Sigmoid colon (tissue), 7 donors: ENCODE data around the gene CFAP54. TPM values are rescaled to one million over a fixed set of nuclear protein-coding genes. Genes with fewer than 3 reads are reported as not detected.

ENCODE experiments used
- DNase-seq: peaks from one replicate; pipeline ENCODE4 v3.0.0-alpha.2; 2019
- H3K27ac ChIP-seq, 4 donors: fragments of 200-600 bp; sonication (generic); one replicate each; pipeline ENCODE4 v1.5.1; 2016 to 2019; ENCODE audit warnings: mild to moderate bottlenecking in 1 of 4
- H3K27me3 ChIP-seq, 3 donors: fragments of 200-600 bp; sonication (generic); one replicate each; pipeline ENCODE4 v1.5.1; 2019; ENCODE audit warnings: mild to moderate bottlenecking in 1 of 3
- H3K36me3 ChIP-seq, 4 donors: fragments of 200-600 bp; sonication (generic); one replicate each; pipeline ENCODE4 v1.5.1; 2016 to 2019
- H3K4me1 ChIP-seq, 4 donors: fragments of 200-600 bp; sonication (generic); one replicate each; pipeline ENCODE4 v1.5.1; 2017 to 2019
- H3K4me3 ChIP-seq, 4 donors: fragments of 200-600 bp; sonication (generic); one replicate each; pipeline ENCODE4 v1.5.1; 2017 to 2019; ENCODE audit warnings: mild to moderate bottlenecking in 2 of 4, moderate library complexity in 1 of 4
- H3K9me3 ChIP-seq, 4 donors: fragments of 200-600 bp in 3 of 4; sonication (generic) in 3 of 4; one replicate each; pipeline versions ENCODE4 v1.5.1 to v1.6.1; 2013 to 2019
- EP300 ChIP-seq, 4 donors: sonication (generic); formaldehyde crosslinking; IDR thresholded peaks; one replicate each; pipeline ENCODE4 v1.6.1; 2017; ENCODE audit warnings: antibody characterized with exemption in 4 of 4
- POLR2A ChIP-seq, 2 donors: fragments of 450-650 bp; IDR thresholded peaks; one replicate each; pipeline ENCODE4 v1.6.1; 2016; ENCODE audit warnings: antibody characterized with exemption in 2 of 2, mild to moderate bottlenecking in 2 of 2, moderate library complexity in 2 of 2
- POLR2AphosphoS5 ChIP-seq, 4 donors: sonication (generic); formaldehyde crosslinking; IDR thresholded peaks; one replicate each; pipeline ENCODE4 v1.6.1; 2017; ENCODE audit warnings: antibody characterized with exemption in 4 of 4
- WGBS, 2 donors: extraction: QIAGEN DNeasy Blood & Tissue Kit; methylation state at CpG; one replicate each; pipeline ENCODE4 v1.1.7; 2013; 5-methylcytosine and 5-hydroxymethylcytosine counted together
- intact Hi-C: fragments of 100-400 bp; cut with DNase I; formaldehyde crosslinking; loops from one replicate; pipeline ENCODE4 v1.15.1; 2023
- polyA plus RNA-seq, 3 donors: library from polyadenylated mRNA; stranded (reverse); fragments of 200-250 nt; gene quantifications; one replicate each; pipeline ENCODE4 v1.2.3, GENCODE V29; 2013
- total RNA-seq, 4 donors: library from RNA; depleted of rRNA; stranded (reverse); fragments of >200 nt; gene quantifications; one replicate each; pipeline ENCODE4 v1.1.0, GENCODE V29; 2016
- TF ChIP-seq, protein P1 (sequence below), 4 experiments: fragments of 450-650 bp in 3 of 4; fragments of 200-600 bp in 1 of 4; IDR thresholded peaks; one replicate each; pipeline ENCODE4 v1.5.1; 2016 to 2019; ENCODE audit warnings: antibody characterized with exemption in 4 of 4, mild to moderate bottlenecking in 3 of 4, moderate library complexity in 2 of 4
- donor health status: healthy with polysubstance abuse.
- donor health status: Bipolar disorder and iron deficiency.
- donor health status: healthy.

CFAP54 gene
- total and polyA plus RNA-seq, 7 donors: 0.07 to 10.5 (median 3.1) TPM; not detected in 2

DNA sequence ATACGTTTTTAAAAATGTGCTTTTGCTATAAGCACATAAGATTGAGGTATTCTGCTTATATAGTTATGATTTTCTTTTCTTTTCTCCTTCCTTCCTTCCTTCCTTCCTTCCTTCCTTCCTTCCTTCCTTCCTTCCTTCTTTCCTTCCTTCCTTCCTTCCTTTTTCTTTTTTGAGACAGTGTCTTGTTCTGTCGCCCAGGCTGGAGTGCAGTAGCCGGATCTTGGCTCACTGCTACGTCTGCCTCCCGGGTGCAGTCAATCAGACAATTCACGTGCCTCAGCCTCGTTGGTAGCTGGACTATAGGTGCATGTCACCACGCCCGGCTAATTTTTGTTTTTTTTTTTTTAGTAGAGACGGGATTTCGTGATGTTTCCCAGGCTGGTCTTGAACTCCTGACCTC lies 5.8 kb downstream of the CFAP54 start:
- no peak overlapping the region for H3K4me3 ChIP-seq
- H3K9me3 ChIP-seq: no peaks in the 10 kb centered on the region
- H3K27me3 ChIP-seq: no peaks in the 10 kb centered on the region
- intact Hi-C loops: no loop called here
- no peak overlapping the region for H3K27ac ChIP-seq
- TF ChIP-seq, protein P1, sequence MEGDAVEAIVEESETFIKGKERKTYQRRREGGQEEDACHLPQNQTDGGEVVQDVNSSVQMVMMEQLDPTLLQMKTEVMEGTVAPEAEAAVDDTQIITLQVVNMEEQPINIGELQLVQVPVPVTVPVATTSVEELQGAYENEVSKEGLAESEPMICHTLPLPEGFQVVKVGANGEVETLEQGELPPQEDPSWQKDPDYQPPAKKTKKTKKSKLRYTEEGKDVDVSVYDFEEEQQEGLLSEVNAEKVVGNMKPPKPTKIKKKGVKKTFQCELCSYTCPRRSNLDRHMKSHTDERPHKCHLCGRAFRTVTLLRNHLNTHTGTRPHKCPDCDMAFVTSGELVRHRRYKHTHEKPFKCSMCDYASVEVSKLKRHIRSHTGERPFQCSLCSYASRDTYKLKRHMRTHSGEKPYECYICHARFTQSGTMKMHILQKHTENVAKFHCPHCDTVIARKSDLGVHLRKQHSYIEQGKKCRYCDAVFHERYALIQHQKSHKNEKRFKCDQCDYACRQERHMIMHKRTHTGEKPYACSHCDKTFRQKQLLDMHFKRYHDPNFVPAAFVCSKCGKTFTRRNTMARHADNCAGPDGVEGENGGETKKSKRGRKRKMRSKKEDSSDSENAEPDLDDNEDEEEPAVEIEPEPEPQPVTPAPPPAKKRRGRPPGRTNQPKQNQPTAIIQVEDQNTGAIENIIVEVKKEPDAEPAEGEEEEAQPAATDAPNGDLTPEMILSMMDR (IDR thresholded peaks at IDR 0.05): no peak
- no peak for TF ChIP-seq EP300 (IDR thresholded peaks at IDR 0.05)
- no peak for TF ChIP-seq POLR2AphosphoS5 (IDR thresholded peaks at IDR 0.05)
- TF ChIP-seq POLR2A (IDR thresholded peaks at IDR 0.05): no peak
- no peaks in the 10 kb centered on the region for H3K36me3 ChIP-seq
- WGBS, 2 donors: 50 to 78% methylated on average over 11 of the region's 11 CpGs
- DNase-seq: no peak
- peaks cover 0 to 4% (median 0%) of the 10 kb centered on the region in 4 donors for H3K4me1 ChIP-seq

DNA sequence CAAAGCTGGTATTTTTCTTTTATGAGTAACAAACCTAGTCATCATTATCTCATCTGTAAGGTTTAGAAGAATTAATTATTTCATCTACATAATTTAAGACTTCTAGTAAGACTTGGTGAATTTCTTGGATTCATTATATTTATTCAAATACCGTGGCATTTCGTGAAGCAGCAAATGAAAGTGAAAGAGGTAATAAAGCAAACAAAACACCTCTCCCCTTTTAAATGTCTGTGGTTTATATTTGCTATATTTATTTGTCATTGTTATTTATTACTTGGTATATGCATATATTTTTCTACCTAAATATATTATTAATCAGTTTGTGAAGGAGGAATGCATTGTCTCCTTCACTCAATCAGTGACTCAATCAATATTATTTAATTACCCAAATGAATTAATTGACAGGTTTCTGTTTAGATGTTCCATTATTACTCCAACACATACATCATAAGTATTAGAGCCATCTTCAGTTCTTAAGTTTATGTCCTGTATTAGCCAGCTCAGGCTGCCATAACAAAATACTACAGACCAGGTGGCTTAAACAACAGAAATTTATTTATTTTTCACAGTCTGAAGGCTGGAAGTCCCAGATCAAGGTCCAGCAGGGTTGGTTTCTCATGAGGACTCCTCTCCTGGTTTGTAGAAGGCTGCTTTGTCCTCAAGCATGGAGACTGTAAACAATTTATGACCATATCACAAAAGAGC lies 6.6 kb downstream of the CFAP54 start:
- DNase-seq: no peak
- Histone ChIP-seq H3K4me3 (no peak overlapping the region), H3K27me3 (no peaks in the 10 kb centered on the region), H3K4me1 (peaks cover 0 to 7% (median 4%) of the 10 kb centered on the region in 4 donors), H3K36me3 (no peaks in the 10 kb centered on the region), H3K27ac (no peak overlapping the region), H3K9me3 (no peaks in the 10 kb centered on the region)
- TF ChIP-seq POLR2AphosphoS5 (IDR thresholded peaks at IDR 0.05) (no peak), POLR2A (IDR thresholded peaks at IDR 0.05) (no peak), EP300 (IDR thresholded peaks at IDR 0.05) (no peak)
- TF ChIP-seq, protein P1 (IDR thresholded peaks at IDR 0.05): no peak
- intact Hi-C loops: no loop called here
- WGBS, 2 donors: 11 to 31% methylated on average over 2 of the region's 2 CpGs

DNA sequence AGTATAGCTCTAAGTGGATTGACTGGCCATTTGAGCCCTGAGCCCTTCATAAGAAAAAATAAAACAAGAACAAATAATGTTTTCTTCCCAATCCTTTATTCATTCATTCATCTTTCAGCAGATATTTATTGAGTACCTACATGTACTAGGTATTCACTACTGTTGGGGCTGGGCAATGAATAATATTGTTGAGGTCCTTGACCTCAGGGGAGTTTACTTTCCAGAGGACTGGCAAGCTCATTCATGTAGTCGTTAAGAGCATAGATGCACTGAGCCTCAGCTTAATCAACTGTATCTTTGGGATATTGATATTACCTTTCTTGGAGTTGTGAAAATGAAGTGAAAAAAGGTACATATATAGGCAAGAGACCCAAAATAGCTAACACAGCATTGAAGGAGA lies 7.6 kb downstream of the CFAP54 start:
- TF ChIP-seq POLR2AphosphoS5 (IDR thresholded peaks at IDR 0.05) (no peak), EP300 (IDR thresholded peaks at IDR 0.05) (no peak), POLR2A (IDR thresholded peaks at IDR 0.05) (no peak)
- TF ChIP-seq, protein P1 (IDR thresholded peaks at IDR 0.05): no peak
- Histone ChIP-seq H3K4me1 (peaks cover 0 to 17% (median 9%) of the 10 kb centered on the region in 4 donors), H3K9me3 (no peaks in the 10 kb centered on the region), H3K36me3 (no peaks in the 10 kb centered on the region), H3K27ac (no peak overlapping the region), H3K4me3 (no peak overlapping the region), H3K27me3 (no peaks in the 10 kb centered on the region)
- no peak for DNase-seq
- intact Hi-C loops: no loop called here
- WGBS, 2 donors: 59 to 83% methylated on average over 1 of the region's 1 CpG

DNA sequence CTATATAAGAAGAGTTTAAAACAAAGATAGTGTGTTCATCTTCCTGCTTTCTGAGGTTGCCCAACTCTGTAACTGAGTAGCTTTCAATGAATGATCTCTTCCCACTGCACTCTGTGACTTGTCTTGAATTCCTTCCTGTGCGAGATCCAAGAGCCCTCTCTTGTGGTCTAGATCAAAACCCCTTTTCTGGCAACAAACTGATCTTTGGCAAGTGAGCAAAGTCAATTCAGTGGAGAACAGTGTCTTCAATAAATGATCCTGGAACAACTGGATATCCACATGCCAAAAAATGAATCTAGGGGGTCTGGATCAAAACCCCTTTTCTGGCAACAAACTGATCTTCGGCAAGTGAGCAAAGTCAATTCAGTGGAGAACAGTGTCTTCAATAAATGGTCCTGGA lies 8.5 kb downstream of the CFAP54 start:
- Histone ChIP-seq H3K27me3 (no peaks in the 10 kb centered on the region), H3K4me3 (no peak overlapping the region), H3K36me3 (no peaks in the 10 kb centered on the region), H3K4me1 (peaks cover 0 to 18% (median 9%) of the 10 kb centered on the region in 4 donors), H3K9me3 (no peaks in the 10 kb centered on the region), H3K27ac (no peak overlapping the region)
- intact Hi-C loops: no loop called here
- no peak for DNase-seq
- WGBS, 2 donors: 86 to 94% methylated on average over 2 of the region's 2 CpGs
- TF ChIP-seq POLR2A (IDR thresholded peaks at IDR 0.05) (no peak), POLR2AphosphoS5 (IDR thresholded peaks at IDR 0.05) (no peak)

DNA sequence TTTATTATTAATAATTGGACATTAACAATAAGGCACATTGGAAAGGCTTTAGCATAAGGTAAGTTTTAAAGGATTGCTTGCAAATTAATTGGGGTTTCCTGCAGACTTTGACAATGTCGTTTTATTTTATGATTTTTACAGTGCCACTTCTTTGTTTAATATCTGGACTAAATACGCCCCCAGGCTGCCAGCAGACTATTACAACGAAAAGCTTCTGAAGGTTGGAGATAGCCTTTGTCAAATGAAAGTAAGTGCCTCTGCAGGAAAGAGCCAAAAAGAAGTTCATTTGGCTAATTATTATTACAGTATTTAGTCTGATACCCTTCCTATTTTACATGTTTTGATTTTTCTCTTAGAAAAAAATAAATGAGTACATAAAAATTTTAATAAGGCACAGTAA lies 11.3 kb downstream of the CFAP54 start:
- no peaks in the 10 kb centered on the region for H3K9me3 ChIP-seq
- H3K27ac ChIP-seq: peak overlapping the region; percentile 48 to 67 (median 58)
- no peak for DNase-seq
- no peaks in the 10 kb centered on the region for H3K27me3 ChIP-seq
- no peak overlapping the region for H3K4me3 ChIP-seq
- no peaks in the 10 kb centered on the region for H3K36me3 ChIP-seq
- TF ChIP-seq, protein P1 (IDR thresholded peaks at IDR 0.05): no peak
- no peak for TF ChIP-seq POLR2A (IDR thresholded peaks at IDR 0.05)
- no peak for TF ChIP-seq POLR2AphosphoS5 (IDR thresholded peaks at IDR 0.05)
- no peak for TF ChIP-seq EP300 (IDR thresholded peaks at IDR 0.05)
- WGBS, 2 donors: 46 to 59% methylated on average over 3 of the region's 3 CpGs
- intact Hi-C loops: no loop called here
- H3K4me1 ChIP-seq: peaks cover 0 to 18% (median 9%) of the 10 kb centered on the region in 4 donors
